K562 (cell line): ENCODE data around the gene FCGR3A. TPM values are rescaled to one million over a fixed set of nuclear protein-coding genes. Genes with fewer than 3 reads are reported as not detected.
"Not testable (repeated sequence)": the region's sequence is repeated elsewhere in the genome, so short reads cannot be mapped to it uniquely, and the experiment has no call there.

Experiments
- BCOR ChIP-seq: fragments of 450-650 bp; IDR thresholded peaks from 2 replicates; pipeline ENCODE4 v1.6.1; 2016
- CREM ChIP-seq: IDR thresholded peaks from 2 replicates; pipeline ENCODE4 v1.6.1; 2014; ENCODE audit warnings: antibody characterized with exemption, low read depth
- CSDE1 ChIP-seq, 2 experiments: fragments of 450-650 bp; IDR thresholded peaks; 2 replicates each; pipeline ENCODE4 v1.6.1; 2016; ENCODE audit warnings: mild to moderate bottlenecking in 1 of 2
- GABPB1 ChIP-seq: sonication (generic); formaldehyde crosslinking; IDR thresholded peaks from 2 replicates; pipeline ENCODE4 v1.8.0; 2022; ENCODE audit warnings: mild to moderate bottlenecking, missing genetic modification reagents
- JUN ChIP-seq, 2 experiments: sonication (generic) in 1 of 2; formaldehyde crosslinking in 1 of 2; IDR thresholded peaks; 2 replicates each; pipeline versions ENCODE4 v1.6.1 to v1.8.0; 2012 to 2022; ENCODE audit warnings: borderline replicate concordance in 2 of 2, mild to moderate bottlenecking in 2 of 2, improper control_type of control experiment in 1 of 2, low read depth in 1 of 2, low read length in 1 of 2, missing genetic modification reagents in 1 of 2
- NFIC ChIP-seq: fragments of 450-650 bp; IDR thresholded peaks from 2 replicates; pipeline ENCODE4 v1.6.1; 2017; ENCODE audit warnings: mild to moderate bottlenecking, inconsistent platforms
- NFRKB ChIP-seq: fragments of 450-650 bp; IDR thresholded peaks from 2 replicates; pipeline ENCODE4 v1.6.1; 2016; ENCODE audit warnings: low read depth
- POLR3G ChIP-seq: IDR thresholded peaks from 2 replicates; pipeline ENCODE4 v1.6.1; 2011; ENCODE audit not compliant: insufficient read length, insufficient replicate concordance; ENCODE audit errors: extremely low read depth
- SP1 ChIP-seq: sonication (generic); formaldehyde crosslinking; IDR thresholded peaks from 2 replicates; pipeline ENCODE4 v1.8.1; 2022; ENCODE audit warnings: mild to moderate bottlenecking, missing genetic modification reagents
- YY1 ChIP-seq, 3 experiments: IDR thresholded peaks; 2 replicates each; pipeline ENCODE4 v1.6.1; 2011; ENCODE audit warnings: low read length in 2 of 3, mild to moderate bottlenecking in 2 of 3, moderate library complexity in 2 of 3, borderline replicate concordance in 1 of 3, control low read depth in 1 of 3, low read depth in 1 of 3; ENCODE audit not compliant: insufficient read depth in 3 of 3, insufficient replicate concordance in 2 of 3, control insufficient read depth in 1 of 3, insufficient read length in 1 of 3; ENCODE audit errors: extremely low read depth in 1 of 3
- polyA plus RNA-seq, 8 experiments: library from polyadenylated mRNA; depleted of rRNA in 4 of 8; stranded (reverse) in 5 of 8; unstranded in 3 of 8; fragments of >200 nt; fragmentation: Nextera tagmentation in 2 of 8; fragmentation: Illumina TruSeq in 1 of 8; extraction: Ambion mirVana in 2 of 8; extraction: Trizol in 1 of 8; gene quantifications; 2 replicates each; pipeline versions ENCODE4 v1.2.1 to v1.2.3, GENCODE V29; 2011 to 2014; ENCODE audit warnings: inconsistent platforms in 1 of 8, missing spikeins in 1 of 8
- total RNA-seq, 7 experiments: library from RNA; depleted of rRNA in 6 of 7; stranded (reverse); fragments of >200 nt in 6 of 7; fragmentation: Illumina TruSeq in 2 of 7; extraction: Trizol in 2 of 7; gene quantifications; 2 replicates each; pipeline versions ENCODE4 v1.2.1 to v1.2.3, GENCODE V29; 2011 to 2021; ENCODE audit warnings: low replicate concordance in 1 of 7
- TF ChIP-seq, protein P1 (sequence below): sonication (generic); formaldehyde crosslinking; IDR thresholded peaks from 2 replicates; pipeline ENCODE4 v1.8.0; 2023; ENCODE audit warnings: mild to moderate bottlenecking, missing genetic modification reagents
- TF ChIP-seq, protein P2 (sequence below): fragments of 200-800 bp; sonication (Bioruptor generic); IDR thresholded peaks from 2 replicates; pipeline ENCODE4 v1.6.1; 2017; ENCODE audit warnings: missing genetic modification characterization, missing compliant biosample characterization
- TF ChIP-seq, protein P3 (sequence below): fragments of 450-650 bp; IDR thresholded peaks from 2 replicates; pipeline ENCODE4 v1.6.1; 2016; ENCODE audit warnings: antibody characterized with exemption
- TF ChIP-seq, protein P4 (sequence below): fragments of 450-650 bp; IDR thresholded peaks from 2 replicates; pipeline ENCODE4 v1.6.1; 2017; ENCODE audit warnings: antibody characterized with exemption
- TF ChIP-seq, protein P5 (sequence below): fragments of 450-650 bp; formaldehyde crosslinking; conservative IDR thresholded peaks from 2 replicates; pipeline ENCODE4 v1.4.0; 2022; ENCODE audit warnings: mild to moderate bottlenecking, missing genetic modification characterization

FCGR3A gene
- total and polyA plus RNA-seq, 9 of the 15 experiments (the other 6 are each of a cell fraction or from before 2014, with no cell fraction given) = 0.04 to 0.29 (median 0.14) TPM; not detected in 3

DNA sequence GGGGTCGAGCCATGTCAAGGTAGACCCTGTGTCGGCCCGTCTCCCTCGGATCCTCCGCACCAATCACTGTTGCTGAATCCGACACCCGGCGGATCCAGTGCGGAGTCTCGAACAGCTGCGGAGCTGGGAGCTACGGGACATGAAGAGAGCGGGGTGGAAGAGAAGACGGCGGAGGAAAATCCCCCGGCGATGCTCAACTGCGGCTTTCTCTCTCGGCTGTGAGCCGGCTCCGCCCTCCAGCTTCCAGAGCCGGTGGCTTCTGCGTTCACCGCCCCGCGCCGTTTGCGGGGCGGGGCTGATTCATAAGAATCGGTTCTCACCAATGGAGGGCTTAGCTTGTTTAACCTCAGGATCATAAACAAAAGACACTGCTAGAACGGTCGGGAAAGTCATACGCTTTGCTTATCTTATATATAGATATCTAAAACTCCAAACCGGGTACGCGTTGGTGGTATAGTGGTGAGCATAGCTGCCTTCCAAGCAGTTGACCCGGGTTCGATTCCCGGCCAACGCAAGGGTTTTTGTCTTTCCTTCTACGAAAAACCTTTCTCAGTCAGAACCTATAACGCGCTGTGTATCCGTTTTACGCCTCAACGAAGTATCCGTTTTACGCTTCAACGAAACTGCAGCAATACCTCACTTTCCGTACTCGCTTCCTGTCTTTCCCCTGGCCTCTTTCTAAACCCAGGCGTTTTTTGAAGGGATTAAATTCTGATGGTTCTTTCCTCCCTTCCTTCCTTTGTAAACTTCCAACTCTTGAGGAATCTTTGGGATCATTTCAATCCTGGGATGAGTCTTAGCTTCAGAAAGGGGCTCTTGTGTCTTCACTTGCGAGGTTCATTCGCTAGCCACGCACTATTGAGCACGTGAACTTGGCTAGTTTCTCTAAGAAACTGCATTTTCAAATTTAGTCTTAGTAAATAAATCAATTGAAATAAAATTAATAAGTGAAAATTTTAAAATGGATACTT, 18.7 kb downstream of the FCGR3A start (continued):
- TF ChIP-seq, protein P1, sequence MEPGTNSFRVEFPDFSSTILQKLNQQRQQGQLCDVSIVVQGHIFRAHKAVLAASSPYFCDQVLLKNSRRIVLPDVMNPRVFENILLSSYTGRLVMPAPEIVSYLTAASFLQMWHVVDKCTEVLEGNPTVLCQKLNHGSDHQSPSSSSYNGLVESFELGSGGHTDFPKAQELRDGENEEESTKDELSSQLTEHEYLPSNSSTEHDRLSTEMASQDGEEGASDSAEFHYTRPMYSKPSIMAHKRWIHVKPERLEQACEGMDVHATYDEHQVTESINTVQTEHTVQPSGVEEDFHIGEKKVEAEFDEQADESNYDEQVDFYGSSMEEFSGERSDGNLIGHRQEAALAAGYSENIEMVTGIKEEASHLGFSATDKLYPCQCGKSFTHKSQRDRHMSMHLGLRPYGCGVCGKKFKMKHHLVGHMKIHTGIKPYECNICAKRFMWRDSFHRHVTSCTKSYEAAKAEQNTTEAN = peak; percentile 56; the same call in 1 of the 2 replicates
- TF ChIP-seq BCOR = peak; percentile 72
- TF ChIP-seq POLR3G = peak; percentile 92
- TF ChIP-seq NFRKB = peak; percentile 86; the same call in 1 of the 2 replicates
- TF ChIP-seq, protein P2, sequence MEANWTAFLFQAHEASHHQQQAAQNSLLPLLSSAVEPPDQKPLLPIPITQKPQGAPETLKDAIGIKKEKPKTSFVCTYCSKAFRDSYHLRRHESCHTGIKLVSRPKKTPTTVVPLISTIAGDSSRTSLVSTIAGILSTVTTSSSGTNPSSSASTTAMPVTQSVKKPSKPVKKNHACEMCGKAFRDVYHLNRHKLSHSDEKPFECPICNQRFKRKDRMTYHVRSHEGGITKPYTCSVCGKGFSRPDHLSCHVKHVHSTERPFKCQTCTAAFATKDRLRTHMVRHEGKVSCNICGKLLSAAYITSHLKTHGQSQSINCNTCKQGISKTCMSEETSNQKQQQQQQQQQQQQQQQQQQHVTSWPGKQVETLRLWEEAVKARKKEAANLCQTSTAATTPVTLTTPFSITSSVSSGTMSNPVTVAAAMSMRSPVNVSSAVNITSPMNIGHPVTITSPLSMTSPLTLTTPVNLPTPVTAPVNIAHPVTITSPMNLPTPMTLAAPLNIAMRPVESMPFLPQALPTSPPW (CRISPR knock-in tag) = peak; percentile 66
- TF ChIP-seq NFIC = peak; percentile 84
- peak; percentile 85 for TF ChIP-seq SP1 (CRISPR knock-in tag)
- TF ChIP-seq, protein P3, sequence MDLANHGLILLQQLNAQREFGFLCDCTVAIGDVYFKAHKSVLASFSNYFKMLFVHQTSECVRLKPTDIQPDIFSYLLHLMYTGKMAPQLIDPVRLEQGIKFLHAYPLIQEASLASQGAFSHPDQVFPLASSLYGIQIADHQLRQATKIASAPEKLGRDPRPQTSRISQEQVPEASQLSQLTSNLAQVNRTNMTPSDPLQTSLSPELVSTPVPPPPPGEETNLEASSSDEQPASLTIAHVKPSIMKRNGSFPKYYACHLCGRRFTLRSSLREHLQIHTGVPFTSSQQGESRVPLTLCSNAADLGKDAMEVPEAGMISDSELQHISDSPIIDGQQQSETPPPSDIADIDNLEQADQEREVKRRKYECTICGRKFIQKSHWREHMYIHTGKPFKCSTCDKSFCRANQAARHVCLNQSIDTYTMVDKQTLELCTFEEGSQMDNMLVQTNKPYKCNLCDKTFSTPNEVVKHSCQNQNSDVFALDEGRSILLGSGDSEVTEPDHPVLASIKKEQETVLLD = peak; percentile 76
- not testable (repeated sequence) for TF ChIP-seq JUN (IDR thresholded peaks at IDR 0.05; ENCODE audit: borderline replicate concordance, low read depth, low read length)
- peak; percentile 44; the same call in 1 of the 2 replicates for TF ChIP-seq JUN (CRISPR knock-in tag; IDR thresholded peaks at IDR 0.05; ENCODE audit: borderline replicate concordance)
- TF ChIP-seq GABPB1 = peak; percentile 58; the same call in 1 of the 2 replicates
- TF ChIP-seq CREM = peak; percentile 70
- TF ChIP-seq, protein P4, sequence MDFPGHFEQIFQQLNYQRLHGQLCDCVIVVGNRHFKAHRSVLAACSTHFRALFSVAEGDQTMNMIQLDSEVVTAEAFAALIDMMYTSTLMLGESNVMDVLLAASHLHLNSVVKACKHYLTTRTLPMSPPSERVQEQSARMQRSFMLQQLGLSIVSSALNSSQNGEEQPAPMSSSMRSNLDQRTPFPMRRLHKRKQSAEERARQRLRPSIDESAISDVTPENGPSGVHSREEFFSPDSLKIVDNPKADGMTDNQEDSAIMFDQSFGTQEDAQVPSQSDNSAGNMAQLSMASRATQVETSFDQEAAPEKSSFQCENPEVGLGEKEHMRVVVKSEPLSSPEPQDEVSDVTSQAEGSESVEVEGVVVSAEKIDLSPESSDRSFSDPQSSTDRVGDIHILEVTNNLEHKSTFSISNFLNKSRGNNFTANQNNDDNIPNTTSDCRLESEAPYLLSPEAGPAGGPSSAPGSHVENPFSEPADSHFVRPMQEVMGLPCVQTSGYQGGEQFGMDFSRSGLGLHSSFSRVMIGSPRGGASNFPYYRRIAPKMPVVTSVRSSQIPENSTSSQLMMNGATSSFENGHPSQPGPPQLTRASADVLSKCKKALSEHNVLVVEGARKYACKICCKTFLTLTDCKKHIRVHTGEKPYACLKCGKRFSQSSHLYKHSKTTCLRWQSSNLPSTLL = peak; percentile 83
- TF ChIP-seq, protein P5, sequence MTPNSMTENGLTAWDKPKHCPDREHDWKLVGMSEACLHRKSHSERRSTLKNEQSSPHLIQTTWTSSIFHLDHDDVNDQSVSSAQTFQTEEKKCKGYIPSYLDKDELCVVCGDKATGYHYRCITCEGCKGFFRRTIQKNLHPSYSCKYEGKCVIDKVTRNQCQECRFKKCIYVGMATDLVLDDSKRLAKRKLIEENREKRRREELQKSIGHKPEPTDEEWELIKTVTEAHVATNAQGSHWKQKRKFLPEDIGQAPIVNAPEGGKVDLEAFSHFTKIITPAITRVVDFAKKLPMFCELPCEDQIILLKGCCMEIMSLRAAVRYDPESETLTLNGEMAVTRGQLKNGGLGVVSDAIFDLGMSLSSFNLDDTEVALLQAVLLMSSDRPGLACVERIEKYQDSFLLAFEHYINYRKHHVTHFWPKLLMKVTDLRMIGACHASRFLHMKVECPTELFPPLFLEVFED (CRISPR knock-in tag) = 0 out of 2 replicates have a peak, but pooled peaks have one; percentile 33
- peak in 1 of 3 experiments; percentile 31 for TF ChIP-seq YY1 (IDR thresholded peaks at IDR 0.05; ENCODE audit: borderline replicate concordance in 1 of 3, control insufficient read depth in 1 of 3, extremely low read depth in 1 of 3, insufficient read depth in 3 of 3, insufficient read length in 1 of 3, insufficient replicate concordance in 2 of 3, low read depth in 1 of 3, low read length in 2 of 3)
- peak in 1 of 2 experiments; percentile 84; a peak in 2 of 4 replicates for TF ChIP-seq CSDE1 (IDR thresholded peaks at IDR 0.05)
